Heart right ventricle (tissue), 16 donors: ENCODE measurements around the gene LRRC55. TPM values are rescaled to one million over a fixed set of nuclear protein-coding genes. Genes with fewer than 3 reads are reported as not detected.

Source experiments
- ATAC-seq, 8 donors: fragments of 200-7000 bp; cut with Tn5 transposase; one replicate each; pipeline ENCODE4 v1.9.1; 2020; ENCODE audit warnings: mild to moderate bottlenecking in 8 of 8, moderate library complexity in 8 of 8, moderate number of reproducible peaks in 1 of 8
- DNase-seq, 2 donors: peaks; one replicate each; pipeline ENCODE4 v3.0.0-alpha.2; 2020
- H3K27ac ChIP-seq, 10 donors: fragments of 200-600 bp; sonication (generic) in 2 of 10; one replicate each; pipeline versions ENCODE4 v1.5.0 to v1.8.0; 2020 to 2022; ENCODE audit warnings: mild to moderate bottlenecking in 3 of 10
- H3K27me3 ChIP-seq, 7 donors: fragments of 200-600 bp; one replicate each; pipeline ENCODE4 v1.8.0; 2021 to 2022; ENCODE audit warnings: mild to moderate bottlenecking in 2 of 7
- H3K36me3 ChIP-seq, 9 donors: fragments of 200-600 bp; sonication (generic) in 1 of 9; one replicate each; pipeline versions ENCODE4 v1.5.0 to v1.8.0; 2020 to 2022; ENCODE audit warnings: mild to moderate bottlenecking in 2 of 9
- H3K4me1 ChIP-seq, 9 donors: fragments of 200-600 bp; sonication (generic) in 1 of 9; one replicate each; pipeline versions ENCODE4 v1.5.0 to v1.8.0; 2020 to 2022; ENCODE audit warnings: mild to moderate bottlenecking in 4 of 9
- H3K4me3 ChIP-seq, 10 donors: fragments of 200-600 bp; sonication (generic) in 2 of 10; one replicate each; pipeline versions ENCODE4 v1.5.0 to v1.8.0; 2020 to 2022; ENCODE audit warnings: mild to moderate bottlenecking in 7 of 10, moderate library complexity in 2 of 10
- H3K9me3 ChIP-seq, 11 donors: fragments of 200-600 bp in 10 of 11; sonication (generic) in 2 of 11; one replicate each; pipeline versions ENCODE4 v1.5.0 to v1.8.0; 2013 to 2022; ENCODE audit warnings: mild to moderate bottlenecking in 2 of 11, control low read depth in 1 of 11, moderate library complexity in 1 of 11
- CTCF ChIP-seq, 9 donors: fragments of 200-600 bp; sonication (generic) in 2 of 9; IDR thresholded peaks; one replicate each; pipeline versions ENCODE4 v1.5.0 to v1.8.0; 2021 to 2022; ENCODE audit warnings: antibody characterized with exemption in 9 of 9, mild to moderate bottlenecking in 5 of 9, moderate library complexity in 1 of 9
- WGBS, 2 donors: extraction: QIAGEN DNeasy Blood & Tissue Kit; methylation state at CpG; one replicate each; pipeline ENCODE4 v1.1.7; 2013; ENCODE audit warnings: inconsistent platforms in 1 of 2; 5-methylcytosine and 5-hydroxymethylcytosine counted together
- intact Hi-C, 10 donors: fragments of 100-400 bp; cut with DNase I; formaldehyde crosslinking; loops; one replicate each; pipeline versions ENCODE4 v1.11.1 to v1.14.2; 2022
- polyA plus RNA-seq, 2 donors: library from polyadenylated mRNA; stranded (reverse); fragments of 200-250 nt; gene quantifications; one replicate each; pipeline ENCODE4 v1.2.3, GENCODE V29; 2013
- total RNA-seq, 10 donors: library from RNA; stranded (reverse); fragmentation: NEBNext Ultra II Directional in 3 of 10; extraction: Animal tissue kit (Norgen Biotek cat#: 25700) in 3 of 10; gene quantifications; one replicate each; pipeline versions ENCODE4 v1.2.1 to v1.2.4, GENCODE V29; 2021 to 2023
- donor health status: Arrhythmogenic right ventricular cardiomyopathy.
- donor health status: ischemic (EF 13 %, LVEDD 7.1; RV severe dilation, severe dysfunction).
- donor health status: healthy with polysubstance abuse.
- donor health status: DM: no; HTN: yes; CAD: no.
- donor health status: DM: no; HTN: no; CAD: no.
- donor health status: ischemic (EF 25% LVEDD 6.9; RV normal size, moderate dysfunction).
- donor health status: ischemic (EF 25% LVEDD 5.7; RV mildly dilated, moderate dysfunction).
- donor health status: healthy.
- donor health status: DM: yes; HTN: yes; CAD: no.
- donor health status: Ischemic cardiomyopathy.
- donor health status: ischemic (EF 35%, LVEDD 5.7; RV mildly dilated, moderate dysfunction).
- donor health status: nonischemic (EF 11% LVEDD 7.7; RV severe dilation, severe dysfunction).
- donor health status: DM: yes; HTN: yes; CAD: no.
- donor health status: PGD.
- donor health status: ischemic (EF 29% LVEDD 5.4; RV normal size, mild dysfunction).
- donor health status: nonischemic (EF 23%, LVEDD 6.1; RV moderate dilation, normal function).

Gene LRRC55
- total and polyA plus RNA-seq, 12 donors, result 0.04 to 0.53 (median 0.20) TPM; not detected in 1

DNA sequence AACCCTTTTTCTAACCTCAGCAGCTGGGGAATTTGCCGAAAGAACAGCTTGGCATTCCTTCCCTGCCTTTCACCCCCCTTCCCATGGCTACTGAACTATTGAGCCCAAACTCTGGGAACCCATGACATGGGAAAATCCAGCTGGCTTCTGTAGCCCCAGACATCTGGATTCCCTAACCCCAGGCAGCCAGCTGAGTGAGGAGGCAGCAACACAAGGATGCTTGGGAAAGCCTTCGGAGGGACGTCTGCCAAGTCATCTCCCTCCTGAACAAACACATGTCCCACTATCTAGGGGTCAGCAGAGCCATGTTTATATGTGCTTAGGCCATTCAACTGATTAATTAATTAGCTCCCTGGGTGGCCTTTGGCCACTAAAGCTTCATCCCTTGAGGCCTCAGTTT is 21.6 kb downstream of the LRRC55 start:
- 13 to 21% methylated on average over 3 of the region's 3 CpGs for WGBS, 2 donors
- H3K4me1 ChIP-seq, result peaks cover 24 to 85% (median 56%) of the 10 kb centered on the region in 9 donors
- H3K4me3 ChIP-seq, result no peak overlapping the region
- H3K36me3 ChIP-seq, result no peaks in the 10 kb centered on the region
- intact Hi-C loops, result loop anchor here in 5 of 10 donors (5.0 kb wide), 3 partner anchors 34 to 44 kb away; partner anchors contain the start of gene APLNR (in 1 of the 5)
- TF ChIP-seq CTCF (IDR thresholded peaks at IDR 0.05), result no peak
- H3K9me3 ChIP-seq, result no peaks in the 10 kb centered on the region
- peak; percentile 68 to 90 for DNase-seq
- peak; percentile 73 to 85 (median 83) for ATAC-seq
- peak overlapping the region in 9 of 10 donors; percentile 23 to 83 (median 67) for H3K27ac ChIP-seq
- no peaks in the 10 kb centered on the region for H3K27me3 ChIP-seq

GRCh38 chr11:57203882-57204480 is 22.2 kb downstream of the LRRC55 start:
- Histone ChIP-seq H3K27ac (peak overlapping the region in 8 of 10 donors; percentile 20 to 83 (median 54)), H3K4me3 (no peak overlapping the region), H3K9me3 (no peaks in the 10 kb centered on the region), H3K36me3 (no peaks in the 10 kb centered on the region), H3K4me1 (peaks cover 24 to 86% (median 56%) of the 10 kb centered on the region in 9 donors), H3K27me3 (no peaks in the 10 kb centered on the region)
- no peak for DNase-seq
- intact Hi-C loops, result loop anchor here in 5 of 10 donors (5.0 kb wide), 3 partner anchors 33 to 43 kb away; partner anchors contain the start of gene APLNR (in 1 of the 5)
- ATAC-seq, result peak in 2 of 8 donors; percentile 6 to 11
- 61 to 65% methylated on average over 7 of the region's 7 CpGs for WGBS, 2 donors
- no peak for TF ChIP-seq CTCF (IDR thresholded peaks at IDR 0.05)

DNA sequence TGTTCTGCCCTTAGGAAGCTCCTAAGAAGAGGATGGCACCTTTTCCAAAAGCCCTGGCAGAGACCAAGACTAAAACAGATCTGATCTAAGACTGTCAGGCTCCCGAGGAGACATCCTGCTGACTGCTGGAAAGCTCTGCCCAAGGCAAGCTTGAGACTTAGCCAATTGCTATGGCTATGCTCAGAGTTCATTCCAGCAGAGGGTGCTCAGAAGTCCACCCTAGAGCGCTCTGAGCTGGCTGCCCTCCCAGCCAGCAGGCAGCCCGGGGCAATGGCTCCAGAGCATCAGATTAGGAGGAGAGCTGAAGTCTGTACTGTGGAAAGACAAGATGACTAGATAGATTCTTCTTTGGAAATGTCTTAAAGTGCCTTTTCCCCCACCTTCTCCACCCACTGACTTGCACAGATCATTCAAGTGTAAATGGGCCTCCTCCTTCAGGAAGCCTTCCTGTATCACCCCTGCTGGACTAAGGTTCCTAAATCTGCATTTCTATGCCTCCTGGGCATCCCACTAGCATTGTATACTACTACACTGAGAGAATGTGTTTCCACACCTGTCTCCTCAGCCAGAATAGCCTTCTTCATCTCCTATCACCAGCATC is 23.4 kb downstream of the LRRC55 start:
- Histone ChIP-seq H3K27me3 (peaks cover 0 to 4% (median 0%) of the 10 kb centered on the region in 7 donors), H3K9me3 (no peaks in the 10 kb centered on the region), H3K4me1 (peaks cover 26 to 84% (median 52%) of the 10 kb centered on the region in 9 donors), H3K36me3 (no peaks in the 10 kb centered on the region), H3K27ac (peak overlapping the region in 7 of 10 donors; percentile 6 to 83 (median 46)), H3K4me3 (no peak overlapping the region)
- WGBS, 2 donors, result 27 to 35% methylated on average over 3 of the region's 3 CpGs
- peak in 1 of 2 donors; percentile 30 for DNase-seq
- peak in 5 of 9 donors; percentile 16 to 48 (median 37) for TF ChIP-seq CTCF (IDR thresholded peaks at IDR 0.05)
- peak in 7 of 8 donors; percentile 13 to 49 (median 22) for ATAC-seq
- intact Hi-C loops, result loop anchor here in 1 of 10 donors (5.0 kb wide), 1 partner anchor 73 kb away; no protein-coding TSS in a partner anchor

DNA sequence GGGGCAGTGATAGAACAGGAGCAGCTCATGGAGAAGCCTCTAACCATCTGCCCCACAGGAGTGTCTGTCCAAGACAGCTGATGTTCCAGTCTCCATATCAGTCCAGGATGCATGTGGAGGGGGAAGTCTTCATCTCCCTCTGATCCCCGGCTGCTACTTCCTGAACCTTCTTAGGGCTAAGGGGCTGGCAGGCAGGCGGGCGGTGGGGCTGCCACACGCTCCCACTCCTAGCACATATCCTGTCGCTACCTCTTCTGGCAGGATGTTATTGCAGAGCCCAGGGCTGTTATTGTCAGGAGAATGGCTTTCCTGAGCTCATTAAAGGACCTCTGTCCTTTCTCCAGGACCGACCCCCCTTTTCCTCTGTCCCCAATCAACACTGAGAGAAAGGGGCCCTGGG is 25.4 kb downstream of the LRRC55 start:
- ATAC-seq (peak in 3 of 8 donors; percentile 9 to 28 (median 28)), DNase-seq (no peak)
- Histone ChIP-seq H3K4me3 (no peak overlapping the region), H3K9me3 (no peaks in the 10 kb centered on the region), H3K27me3 (peaks cover 0 to 11% (median 0%) of the 10 kb centered on the region in 7 donors), H3K36me3 (no peaks in the 10 kb centered on the region), H3K4me1 (peaks cover 8 to 79% (median 36%) of the 10 kb centered on the region in 9 donors), H3K27ac (peak overlapping the region in 4 of 10 donors; percentile 6 to 73 (median 33))
- intact Hi-C loops, result loop anchor here in 1 of 10 donors (5.0 kb wide), 1 partner anchor 75 kb away; no protein-coding TSS in a partner anchor
- 60 to 70% methylated on average over 6 of the region's 6 CpGs for WGBS, 2 donors
- no peak for TF ChIP-seq CTCF (IDR thresholded peaks at IDR 0.05)
